Right cardiac atrium (tissue), 5 donors: ENCODE results near the gene METTL25B. TPM values are rescaled to one million over a fixed set of nuclear protein-coding genes. Genes with fewer than 3 reads are reported as not detected.
"Not testable (repeated sequence)": the region's sequence is repeated elsewhere in the genome, so short reads cannot be mapped to it uniquely, and the experiment has no call there.

Source experiments
- ATAC-seq, 2 donors: fragments of 200-7000 bp; cut with Tn5 transposase; one replicate each; pipeline versions ENCODE4 v1.8.0 to v1.9.1; 2020; ENCODE audit warnings: moderate library complexity in 2 of 2, mild to moderate bottlenecking in 1 of 2
- DNase-seq, 3 donors: peaks; one replicate each; pipeline ENCODE4 v3.0.0-alpha.2; 2020
- H3K27ac ChIP-seq: one replicate; pipeline ENCODE4 v1.5.1; 2013; ENCODE audit warnings: mild to moderate bottlenecking, low read length, control low read depth, moderate library complexity
- H3K27me3 ChIP-seq: one replicate; pipeline ENCODE4 v1.6.1; 2013; ENCODE audit not compliant: control insufficient read depth, insufficient read depth
- H3K4me1 ChIP-seq: one replicate; pipeline ENCODE4 v1.6.1; 2013; ENCODE audit warnings: low read length; ENCODE audit not compliant: control insufficient read depth, insufficient read depth
- H3K4me3 ChIP-seq: one replicate; pipeline ENCODE4 v1.5.1; 2013; ENCODE audit warnings: low read length, control low read depth
- H3K9me3 ChIP-seq: one replicate; pipeline ENCODE4 v1.6.1; 2013; ENCODE audit warnings: low read length; ENCODE audit not compliant: control insufficient read depth
- WGBS: extraction: QIAGEN DNeasy Blood & Tissue Kit; methylation state at CpG from one replicate; pipeline ENCODE4 v1.1.7; 2013; 5-methylcytosine and 5-hydroxymethylcytosine counted together
- intact Hi-C, 4 donors: fragments of 100-400 bp; cut with DNase I; formaldehyde crosslinking; loops; one replicate each; pipeline versions ENCODE4 v1.11.0 to v1.14.0; 2022 to 2023
- polyA plus RNA-seq: library from polyadenylated mRNA; stranded (reverse); fragments of 200-250 nt; gene quantifications from one replicate; pipeline ENCODE4 v1.2.3, GENCODE V29; 2013
- total RNA-seq, 4 donors: library from RNA; stranded (reverse); fragmentation: NEBNext Ultra II Directional; extraction: Animal tissue kit (Norgen Biotek cat#: 25700); gene quantifications; one replicate each; pipeline ENCODE4 v1.2.1, GENCODE V29; 2021
- donor health status: healthy with polysubstance abuse.
- donor health status: DM: no; HTN: yes; CAD: no.
- donor health status: DM: no; HTN: no; CAD: no.
- donor health status: DM: no; HTN: yes; CAD: no; lungs with severe emphysema.
- donor health status: DM: yes; HTN: yes; CAD: no.

Gene METTL25B
- total and polyA plus RNA-seq, 5 donors, result 14.4 to 19.7 (median 17.7) TPM

- peaks cover 3% of the 10 kb centered on the region for H3K4me1 ChIP-seq
- H3K27ac ChIP-seq, result no peak overlapping the region
- H3K4me3 ChIP-seq, result no peak overlapping the region
- DNase-seq (no peak), ATAC-seq (no peak)
- intact Hi-C loops, result no loop called here
- 59% methylated on average over 6 of the region's 6 CpGs for WGBS
- no peaks in the 10 kb centered on the region for H3K9me3 ChIP-seq
- no peaks in the 10 kb centered on the region for H3K27me3 ChIP-seq
These were observed 32.0 kb downstream of the METTL25B start for GRCh38 chr1:156760092-156760795.

GRCh38 chr1:156760796-156761104 lies 32.5 kb downstream of the METTL25B start:
- no peak overlapping the region for H3K27ac ChIP-seq
- intact Hi-C loops, result no loop called here
- 76% methylated on average over 4 of the region's 4 CpGs for WGBS

GRCh38 chr1:156765136-156765535 lies 36.9 kb downstream of the METTL25B start:
- H3K27ac ChIP-seq, H3K9me3 ChIP-seq, ATAC-seq, H3K4me1 ChIP-seq, H3K27me3 ChIP-seq, intact Hi-C loops, DNase-seq, H3K4me3 ChIP-seq: not testable (repeated sequence)
- 95% methylated on average over 15 of the region's 15 CpGs for WGBS

More at GRCh38 chr1:156760796-156761104, 32.5 kb downstream of the METTL25B start:
- H3K9me3 ChIP-seq, result no peaks in the 10 kb centered on the region
- no peak for DNase-seq
- H3K4me3 ChIP-seq, result no peak overlapping the region
- no peak for ATAC-seq
- H3K4me1 ChIP-seq, result no peaks in the 10 kb centered on the region
- no peaks in the 10 kb centered on the region for H3K27me3 ChIP-seq

- intact Hi-C loops, result no loop called here
- Histone ChIP-seq H3K27ac (peak overlapping the region; percentile 93), H3K4me1 (peaks cover 2% of the 10 kb centered on the region), H3K4me3 (no peak overlapping the region), H3K9me3 (no peaks in the 10 kb centered on the region), H3K27me3 (no peaks in the 10 kb centered on the region)
- DNase-seq, result no peak
- no peak for ATAC-seq
- 92% methylated on average over 5 of the region's 5 CpGs for WGBS
These were observed 37.4 kb downstream of the METTL25B start for GRCh38 chr1:156765666-156766065.

DNA sequence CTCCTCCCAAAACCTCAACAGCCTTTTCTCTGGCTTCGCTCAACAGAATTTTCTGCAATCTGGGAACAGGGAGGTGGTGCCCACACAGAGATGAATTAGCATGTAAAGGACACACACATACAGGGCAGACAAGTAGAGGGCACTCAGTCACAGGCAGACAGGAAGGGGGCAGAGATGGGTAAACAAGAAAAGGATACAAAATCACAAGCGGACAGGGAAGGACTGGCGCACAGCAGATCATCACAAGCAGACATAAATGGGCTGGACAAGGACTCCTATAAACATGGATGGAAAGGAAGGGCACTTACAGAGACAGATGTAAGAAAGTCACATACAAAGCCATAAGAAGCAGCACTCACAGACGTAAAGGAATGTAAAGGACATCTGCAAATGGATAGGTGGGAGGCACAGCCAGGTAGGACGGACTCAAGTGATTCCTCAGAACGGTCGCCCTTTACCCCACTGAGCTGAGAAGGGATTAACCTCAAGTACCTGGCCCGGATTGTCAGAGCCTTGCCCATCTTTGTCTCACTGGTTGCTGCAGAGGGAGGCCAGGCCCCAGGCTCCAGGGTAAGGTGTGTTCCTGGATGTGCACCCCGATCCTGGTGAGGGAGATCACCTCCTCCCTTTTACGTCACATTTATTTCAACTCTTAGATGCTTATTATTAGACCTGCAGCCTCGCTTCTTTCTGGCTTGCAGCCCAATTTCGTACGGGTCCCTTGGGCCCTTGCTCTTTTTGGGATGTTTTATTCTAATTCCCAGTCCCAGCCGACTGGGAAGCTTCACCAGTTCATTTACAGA lies 38.2 kb downstream of the METTL25B start:
- WGBS, result 7% methylated on average over 14 of the region's 14 CpGs
- no peaks in the 10 kb centered on the region for H3K27me3 ChIP-seq
- H3K27ac ChIP-seq, result peak overlapping the region; percentile 93
- DNase-seq, result no peak
- no peaks in the 10 kb centered on the region for H3K9me3 ChIP-seq
- peaks cover 2% of the 10 kb centered on the region for H3K4me1 ChIP-seq
- intact Hi-C loops, result no loop called here
- peak overlapping the region; percentile 88 for H3K4me3 ChIP-seq
- ATAC-seq, result peak; percentile 5 to 14

GRCh38 chr1:156767101-156767878 lies 39.0 kb downstream of the METTL25B start, which contains the start of gene PRCC:
Gene PRCC, plus strand, starts transcription at chr1:156767535. Its CDS starts 237 bp downstream, at chr1:156767772.
- H3K4me1 ChIP-seq, result peaks cover 2% of the 10 kb centered on the region
- DNase-seq (peak; percentile 97 to 98 (median 98)), ATAC-seq (peak; percentile 97 to 98)
- H3K9me3 ChIP-seq, result no peaks in the 10 kb centered on the region
- peak within 1 kb of the TSS; percentile 93 for H3K27ac ChIP-seq
- intact Hi-C loops, result no loop called here
- H3K4me3 ChIP-seq, result peak within 1 kb of the TSS; percentile 96
- WGBS, result under 1% methylated on average over 50 of the region's 50 CpGs
- no peaks in the 10 kb centered on the region for H3K27me3 ChIP-seq

DNA sequence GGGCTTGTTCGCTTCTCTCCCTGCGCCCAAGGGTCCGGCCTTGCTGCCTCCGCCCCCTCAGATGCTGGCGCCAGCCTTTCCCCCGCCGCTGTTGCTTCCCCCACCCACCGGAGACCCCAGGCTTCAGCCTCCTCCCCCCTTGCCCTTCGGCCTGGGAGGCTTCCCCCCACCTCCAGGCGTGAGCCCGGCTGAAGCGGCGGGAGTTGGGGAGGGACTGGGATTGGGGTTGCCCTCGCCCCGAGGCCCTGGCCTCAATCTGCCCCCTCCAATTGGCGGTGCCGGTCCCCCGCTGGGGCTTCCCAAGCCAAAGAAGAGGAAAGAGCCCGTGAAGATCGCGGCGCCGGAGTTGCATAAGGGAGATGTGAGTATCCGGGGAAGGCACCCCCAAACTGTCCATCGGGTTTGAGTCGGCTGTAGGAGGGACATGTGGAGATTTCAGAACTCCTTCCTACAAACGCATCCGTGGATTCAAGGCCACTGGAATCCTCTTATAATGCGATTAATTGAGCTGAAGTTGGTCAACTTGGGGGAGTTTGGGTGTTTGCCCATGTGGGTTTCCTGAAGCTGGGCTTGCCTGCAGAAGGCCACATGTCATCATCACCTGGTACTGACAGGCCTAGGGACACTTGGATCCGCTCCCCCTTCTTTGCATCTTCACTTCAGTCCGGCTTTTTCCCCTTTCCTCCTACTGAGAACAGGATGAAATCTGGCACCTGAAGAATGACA lies 39.8 kb downstream of the METTL25B start:
- Histone ChIP-seq H3K27ac (peak overlapping the region; percentile 93), H3K9me3 (no peaks in the 10 kb centered on the region), H3K4me3 (peak overlapping the region; percentile 96), H3K27me3 (no peaks in the 10 kb centered on the region), H3K4me1 (peaks cover 2% of the 10 kb centered on the region)
- intact Hi-C loops, result no loop called here
- DNase-seq (peak in 2 of 3 donors; percentile 49 to 82), ATAC-seq (peak; percentile 7 to 34)
- WGBS, result under 1% methylated on average over 31 of the region's 31 CpGs

DNA sequence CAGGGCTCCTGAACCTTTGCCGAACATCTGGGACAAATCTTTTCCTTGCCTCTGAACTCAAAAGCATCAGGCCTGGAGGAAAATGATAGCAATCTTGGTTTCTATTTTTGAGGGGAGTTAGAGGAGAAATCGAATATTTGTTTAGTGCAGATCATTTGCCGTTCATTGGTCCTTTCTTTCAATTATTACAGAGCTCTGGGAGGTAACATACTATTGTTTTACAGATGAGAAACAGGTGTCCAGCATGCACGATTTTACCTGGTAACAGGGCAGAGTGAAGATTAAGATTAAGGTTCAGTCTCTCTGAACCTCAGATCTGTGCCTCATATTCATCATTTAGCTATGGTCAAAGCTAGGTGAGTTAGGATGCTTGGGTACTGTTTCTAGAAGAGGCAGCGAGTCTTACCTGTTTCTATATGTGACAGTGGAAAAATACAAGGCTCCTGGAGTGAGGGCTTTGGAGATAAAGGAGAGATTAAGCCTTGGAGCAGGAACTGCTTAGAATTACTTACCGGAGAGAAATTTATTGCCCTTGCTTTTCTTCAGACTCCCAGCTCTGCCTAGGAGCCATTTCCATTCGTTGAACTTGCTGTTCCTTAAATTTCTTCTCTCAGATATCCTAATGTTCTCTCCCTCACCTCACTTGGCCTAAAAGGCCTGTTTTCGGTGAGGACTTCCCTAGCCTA lies 40.5 kb downstream of the METTL25B start:
- no peaks in the 10 kb centered on the region for H3K27me3 ChIP-seq
- peak overlapping the region; percentile 93 for H3K27ac ChIP-seq
- WGBS, result 24% methylated on average over 8 of the region's 8 CpGs
- ATAC-seq (no peak), DNase-seq (no peak)
- H3K4me3 ChIP-seq, result peak overlapping the region; percentile 96
- intact Hi-C loops, result no loop called here
- H3K4me1 ChIP-seq, result peaks cover 7% of the 10 kb centered on the region
- H3K9me3 ChIP-seq, result no peaks in the 10 kb centered on the region

DNA sequence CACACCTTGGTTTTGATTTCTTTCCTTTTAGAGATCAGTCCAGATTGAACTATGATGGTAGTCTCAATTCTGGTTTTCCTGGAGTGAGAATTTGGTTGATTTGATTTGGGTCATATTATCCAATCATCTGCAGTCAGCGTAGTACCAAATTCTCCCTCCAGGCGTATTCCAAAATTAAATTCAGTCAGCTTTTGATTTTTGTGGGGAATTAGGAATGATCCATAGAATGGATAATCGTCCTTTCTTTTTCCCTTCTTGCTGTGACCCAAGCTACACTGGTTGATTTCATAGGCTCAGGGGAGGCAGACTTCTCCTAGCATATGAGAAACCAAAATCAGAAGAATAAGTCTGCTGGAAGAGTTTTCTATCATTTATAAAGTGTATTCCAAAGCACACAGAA lies 44.0 kb downstream of the METTL25B start:
- DNase-seq, result no peak
- Histone ChIP-seq H3K9me3 (no peaks in the 10 kb centered on the region), H3K27me3 (no peaks in the 10 kb centered on the region), H3K27ac (no peak overlapping the region), H3K4me1 (peaks cover 13% of the 10 kb centered on the region), H3K4me3 (no peak overlapping the region)
- ATAC-seq, result no peak
- intact Hi-C loops, result loop anchor here in 1 of 4 donors (10.0 kb wide), 1 partner anchor 47 kb away; the partner anchor contains the start of genes ISG20L2 and METTL25B
- WGBS, result 79% methylated on average over 3 of the region's 3 CpGs
